Mesendoderm (in vitro differentiated cells): ENCODE measurements around the gene BOD1L2.

ENCODE experiments used
- DNase-seq: peaks from one replicate; pipeline ENCODE4 v3.0.0; 2013
- H2AK5ac ChIP-seq: 2 replicates; pipeline ENCODE4 v1.6.1; 2013; ENCODE audit warnings: low read length, inconsistent platforms
- H2BK120ac ChIP-seq: 2 replicates; pipeline ENCODE4 v1.6.1; 2013; ENCODE audit warnings: low read depth, mild to moderate bottlenecking, low read length, moderate library complexity, mixed read lengths
- H2BK15ac ChIP-seq: replicated peaks from 2 replicates; pipeline ENCODE4 v1.6.1; 2013; ENCODE audit warnings: low read depth, mild to moderate bottlenecking, moderate library complexity
- H2BK5ac ChIP-seq: 2 replicates; pipeline ENCODE4 v1.6.1; 2013; ENCODE audit warnings: low read length, inconsistent platforms
- H3K18ac ChIP-seq: 2 replicates; pipeline ENCODE4 v1.6.1; 2013; ENCODE audit warnings: mild to moderate bottlenecking, low read length, mixed read lengths
- H3K23ac ChIP-seq: one replicate; pipeline ENCODE4 v1.6.1; 2013; ENCODE audit warnings: low read length
- H3K27ac ChIP-seq: 2 replicates; pipeline ENCODE4 v1.5.1; 2013; ENCODE audit warnings: low read depth, mild to moderate bottlenecking, inconsistent platforms, low read length, moderate library complexity
- H3K27me3 ChIP-seq: 2 replicates; pipeline ENCODE4 v1.6.1; 2013; ENCODE audit warnings: low read length, control low read depth, mild to moderate bottlenecking, inconsistent platforms; ENCODE audit not compliant: insufficient read depth, poor library complexity
- H3K36me3 ChIP-seq: 2 replicates; pipeline ENCODE4 v1.6.1; 2013; ENCODE audit warnings: low read length, inconsistent platforms; ENCODE audit not compliant: control insufficient read depth, insufficient read depth
- H3K4ac ChIP-seq: one replicate; pipeline ENCODE4 v1.6.1; 2013; ENCODE audit warnings: low read depth, mild to moderate bottlenecking, low read length, moderate library complexity
- H3K4me1 ChIP-seq: 2 replicates; pipeline ENCODE4 v1.6.1; 2013; ENCODE audit warnings: low read depth, low read length, inconsistent platforms; ENCODE audit not compliant: control insufficient read depth
- H3K4me2 ChIP-seq: 2 replicates; pipeline ENCODE4 v1.6.1; 2013; ENCODE audit warnings: low read length
- H3K4me3 ChIP-seq: 2 replicates; pipeline ENCODE4 v1.5.1; 2013; ENCODE audit warnings: mild to moderate bottlenecking, low read length
- H3K56ac ChIP-seq: one replicate; pipeline ENCODE4 v1.6.1; 2013; ENCODE audit warnings: low read length
- H3K79me1 ChIP-seq: 2 replicates; pipeline ENCODE4 v1.6.1; 2013; ENCODE audit warnings: low read length, inconsistent platforms
- H3K79me2 ChIP-seq: 2 replicates; pipeline ENCODE4 v1.6.1; 2013; ENCODE audit warnings: mild to moderate bottlenecking, low read length; ENCODE audit not compliant: control insufficient read depth, insufficient read depth
- H3K9ac ChIP-seq: 2 replicates; pipeline ENCODE4 v1.6.1; 2013; ENCODE audit warnings: low read length, inconsistent platforms
- H4K5ac ChIP-seq: one replicate; pipeline ENCODE4 v1.6.1; 2013; ENCODE audit warnings: low read length
- H4K8ac ChIP-seq: one replicate; pipeline ENCODE4 v1.6.1; 2013; ENCODE audit warnings: low read depth, mild to moderate bottlenecking, control low read depth, low read length, moderate library complexity
- WGBS: extraction: QIAGEN DNeasy Blood & Tissue Kit; methylation state at CpG from one replicate; pipeline ENCODE4 v1.1.7; 2013; ENCODE audit warnings: low lambda C conversion rate, missing lambda C conversion rate; ENCODE audit not compliant: insufficient coverage; ENCODE audit errors: extremely low coverage; 5-methylcytosine and 5-hydroxymethylcytosine counted together

Gene BOD1L2

DNA sequence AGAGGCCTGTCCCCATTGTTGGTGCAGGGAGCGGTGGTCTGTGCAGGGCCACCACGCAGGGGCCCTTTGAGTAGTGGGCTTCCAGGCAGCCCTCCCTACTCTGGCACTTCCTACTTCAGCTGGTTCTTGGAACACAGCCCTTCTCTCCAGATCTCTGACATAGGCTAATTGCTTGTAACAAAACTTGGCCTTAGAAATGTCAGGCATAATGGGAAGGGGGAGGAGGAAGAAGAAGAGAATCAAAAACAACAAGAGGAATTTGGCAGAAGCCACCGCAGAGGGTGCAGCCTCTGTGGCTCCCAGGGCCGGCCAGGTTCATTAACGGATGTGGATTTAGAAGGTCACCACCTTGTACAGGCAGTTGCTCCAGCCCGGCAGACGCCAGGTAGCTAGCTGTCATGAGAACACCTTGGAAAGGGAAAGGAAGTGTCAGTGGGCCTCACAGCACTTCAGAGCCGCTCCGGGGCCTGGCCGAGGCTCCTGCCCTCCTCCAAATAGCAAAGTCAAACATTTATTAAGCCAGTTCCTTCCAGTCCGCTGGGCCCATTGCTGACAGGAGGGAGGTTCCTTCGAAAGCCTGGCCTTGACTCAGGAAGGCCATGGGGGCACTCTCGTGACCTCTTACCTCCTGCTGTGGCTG lies 7.4 kb downstream of the BOD1L2 start:
- no peak overlapping the region for H3K4me3 ChIP-seq
- H3K79me1 ChIP-seq: no peaks in the 10 kb centered on the region
- H3K23ac ChIP-seq: no peak overlapping the region
- H3K4me1 ChIP-seq: no peaks in the 10 kb centered on the region
- no peak overlapping the region for H3K27ac ChIP-seq
- no peaks in the 10 kb centered on the region for H3K36me3 ChIP-seq
- no peak overlapping the region for H3K18ac ChIP-seq
- H3K79me2 ChIP-seq: no peaks in the 10 kb centered on the region
- no peak overlapping the region for H3K4ac ChIP-seq
- no peak overlapping the region for H3K4me2 ChIP-seq
- H2BK15ac ChIP-seq: no peak overlapping the region
- no CpG with 5 or more reads among the region's 13 CpGs for WGBS
- no peak overlapping the region for H3K56ac ChIP-seq
- no peak overlapping the region for H4K5ac ChIP-seq
- H2AK5ac ChIP-seq: no peak overlapping the region
- no peak overlapping the region for H4K8ac ChIP-seq
- no peak overlapping the region for H3K9ac ChIP-seq
- no peaks in the 10 kb centered on the region for H3K27me3 ChIP-seq
- no peak overlapping the region for H2BK5ac ChIP-seq
- H2BK120ac ChIP-seq: no peak overlapping the region
- DNase-seq: no peak

- Histone ChIP-seq H4K8ac (no peak overlapping the region), H3K4me3 (no peak overlapping the region), H2BK5ac (no peak overlapping the region), H3K4ac (no peak overlapping the region), H4K5ac (no peak overlapping the region), H3K18ac (no peak overlapping the region), H3K79me1 (no peaks in the 10 kb centered on the region), H2BK15ac (no peak overlapping the region), H3K27ac (no peak overlapping the region), H3K79me2 (no peaks in the 10 kb centered on the region), H3K4me2 (no peak overlapping the region), H3K27me3 (no peaks in the 10 kb centered on the region), H2AK5ac (no peak overlapping the region), H2BK120ac (no peak overlapping the region), H3K23ac (no peak overlapping the region), H3K56ac (no peak overlapping the region), H3K36me3 (no peaks in the 10 kb centered on the region), H3K9ac (no peak overlapping the region), H3K4me1 (no peaks in the 10 kb centered on the region)
- no peak for DNase-seq
- WGBS: no CpG with 5 or more reads among the region's 6 CpGs
Measured at GRCh38 chr18:57164401-57164800, 17.5 kb downstream of the BOD1L2 start.

- Histone ChIP-seq H3K4me1 (no peaks in the 10 kb centered on the region), H3K56ac (no peak overlapping the region), H3K27ac (no peak overlapping the region), H3K27me3 (no peaks in the 10 kb centered on the region), H3K4ac (no peak overlapping the region), H3K4me2 (no peak overlapping the region), H3K9ac (no peak overlapping the region), H3K79me2 (no peaks in the 10 kb centered on the region), H3K18ac (no peak overlapping the region), H2BK120ac (no peak overlapping the region), H2BK15ac (no peak overlapping the region), H4K5ac (no peak overlapping the region), H3K23ac (no peak overlapping the region), H4K8ac (no peak overlapping the region), H3K36me3 (no peaks in the 10 kb centered on the region), H2AK5ac (no peak overlapping the region), H3K79me1 (no peaks in the 10 kb centered on the region), H2BK5ac (no peak overlapping the region), H3K4me3 (no peak overlapping the region)
- no peak for DNase-seq
- WGBS: no CpG with 5 or more reads among the region's 1 CpG
Measured at GRCh38 chr18:57167617-57168308, 20.9 kb downstream of the BOD1L2 start.

- Histone ChIP-seq H3K56ac (no peak overlapping the region), H2AK5ac (no peak overlapping the region), H3K79me2 (no peaks in the 10 kb centered on the region), H3K23ac (no peak overlapping the region), H3K4me1 (no peaks in the 10 kb centered on the region), H4K8ac (no peak overlapping the region), H2BK15ac (no peak overlapping the region), H2BK5ac (no peak overlapping the region), H3K36me3 (no peaks in the 10 kb centered on the region), H3K4ac (no peak overlapping the region), H3K4me2 (no peak overlapping the region), H3K27me3 (no peaks in the 10 kb centered on the region), H3K18ac (no peak overlapping the region), H2BK120ac (no peak overlapping the region), H4K5ac (no peak overlapping the region), H3K9ac (no peak overlapping the region), H3K4me3 (no peak overlapping the region), H3K27ac (no peak overlapping the region), H3K79me1 (no peaks in the 10 kb centered on the region)
- DNase-seq: no peak
- WGBS: no CpG with 5 or more reads among the region's 1 CpG
Measured at GRCh38 chr18:57171026-57171425, 24.1 kb downstream of the BOD1L2 start.

- no CpG with 5 or more reads among the region's 2 CpGs for WGBS
- no peaks in the 10 kb centered on the region for H3K27me3 ChIP-seq
- H3K27ac ChIP-seq: no peak overlapping the region
- H3K4me3 ChIP-seq: no peak overlapping the region
- no peaks in the 10 kb centered on the region for H3K79me1 ChIP-seq
- no peak overlapping the region for H3K9ac ChIP-seq
- no peak overlapping the region for H2AK5ac ChIP-seq
- H3K36me3 ChIP-seq: no peaks in the 10 kb centered on the region
- H2BK5ac ChIP-seq: no peak overlapping the region
- no peak overlapping the region for H3K23ac ChIP-seq
- H3K4me1 ChIP-seq: no peaks in the 10 kb centered on the region
- H2BK120ac ChIP-seq: no peak overlapping the region
- no peak for DNase-seq
- H3K79me2 ChIP-seq: no peaks in the 10 kb centered on the region
- H4K8ac ChIP-seq: no peak overlapping the region
- no peak overlapping the region for H3K4ac ChIP-seq
- H2BK15ac ChIP-seq: no peak overlapping the region
- no peak overlapping the region for H4K5ac ChIP-seq
- no peak overlapping the region for H3K18ac ChIP-seq
- H3K4me2 ChIP-seq: no peak overlapping the region
- H3K56ac ChIP-seq: no peak overlapping the region
Measured at GRCh38 chr18:57175532-57175931, 28.6 kb downstream of the BOD1L2 start.

GRCh38 chr18:57185434-57185833 lies 38.5 kb downstream of the BOD1L2 start:
- Histone ChIP-seq H2AK5ac (no peak overlapping the region), H3K4me2 (no peak overlapping the region), H4K8ac (no peak overlapping the region), H3K4me3 (no peak overlapping the region), H2BK15ac (no peak overlapping the region), H3K18ac (no peak overlapping the region), H3K79me2 (no peaks in the 10 kb centered on the region), H3K27ac (no peak overlapping the region), H3K36me3 (no peaks in the 10 kb centered on the region), H4K5ac (no peak overlapping the region), H2BK120ac (no peak overlapping the region), H3K27me3 (no peaks in the 10 kb centered on the region), H3K56ac (no peak overlapping the region), H3K4ac (no peak overlapping the region), H2BK5ac (no peak overlapping the region), H3K79me1 (no peaks in the 10 kb centered on the region), H3K9ac (no peak overlapping the region), H3K4me1 (no peaks in the 10 kb centered on the region), H3K23ac (no peak overlapping the region)
- no peak for DNase-seq
- WGBS: no CpG with 5 or more reads among the region's 1 CpG
